Loucy (cell line): Measurements from ENCODE around the gene RNF44.

Experiments
- EZH2phosphoT487 ChIP-seq: fragments of 200-600 bp; IDR thresholded peaks from 2 replicates; pipeline ENCODE4 v1.6.1; 2018; ENCODE audit warnings: antibody characterized with exemption, mild to moderate bottlenecking, moderate library complexity, borderline replicate concordance
- TF ChIP-seq, protein P1 (sequence below): fragments of 200-600 bp; sonication (generic); conservative IDR thresholded peaks from 2 replicates; pipeline ENCODE4 v1.5.1; 2014; ENCODE audit warnings: mild to moderate bottlenecking, antibody characterized with exemption, low read length

DNA sequence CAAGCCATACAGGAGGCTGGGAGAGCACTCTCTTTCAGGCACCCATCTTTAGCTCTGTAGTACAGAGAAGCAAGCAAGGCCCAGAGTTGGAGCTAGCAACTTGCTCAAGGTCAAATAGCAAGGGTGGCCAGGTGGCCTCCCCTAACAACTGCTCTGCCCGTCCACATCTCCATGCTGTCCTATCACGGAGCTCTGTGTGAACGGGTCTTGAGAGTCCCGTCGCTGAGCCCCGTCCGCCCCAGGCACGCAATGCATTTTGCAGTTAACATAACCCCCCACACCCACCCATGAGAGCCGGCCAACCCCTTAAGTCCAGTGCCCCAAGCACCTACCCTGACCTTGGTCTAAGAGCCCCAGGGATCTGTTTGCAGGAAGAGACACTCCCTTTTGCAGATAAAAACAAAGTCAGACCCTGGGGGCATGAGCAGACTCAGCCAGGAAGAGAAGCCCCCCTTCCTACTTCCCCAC is 1.5 kb downstream of the RNF44 start:
- TF ChIP-seq, protein P1, sequence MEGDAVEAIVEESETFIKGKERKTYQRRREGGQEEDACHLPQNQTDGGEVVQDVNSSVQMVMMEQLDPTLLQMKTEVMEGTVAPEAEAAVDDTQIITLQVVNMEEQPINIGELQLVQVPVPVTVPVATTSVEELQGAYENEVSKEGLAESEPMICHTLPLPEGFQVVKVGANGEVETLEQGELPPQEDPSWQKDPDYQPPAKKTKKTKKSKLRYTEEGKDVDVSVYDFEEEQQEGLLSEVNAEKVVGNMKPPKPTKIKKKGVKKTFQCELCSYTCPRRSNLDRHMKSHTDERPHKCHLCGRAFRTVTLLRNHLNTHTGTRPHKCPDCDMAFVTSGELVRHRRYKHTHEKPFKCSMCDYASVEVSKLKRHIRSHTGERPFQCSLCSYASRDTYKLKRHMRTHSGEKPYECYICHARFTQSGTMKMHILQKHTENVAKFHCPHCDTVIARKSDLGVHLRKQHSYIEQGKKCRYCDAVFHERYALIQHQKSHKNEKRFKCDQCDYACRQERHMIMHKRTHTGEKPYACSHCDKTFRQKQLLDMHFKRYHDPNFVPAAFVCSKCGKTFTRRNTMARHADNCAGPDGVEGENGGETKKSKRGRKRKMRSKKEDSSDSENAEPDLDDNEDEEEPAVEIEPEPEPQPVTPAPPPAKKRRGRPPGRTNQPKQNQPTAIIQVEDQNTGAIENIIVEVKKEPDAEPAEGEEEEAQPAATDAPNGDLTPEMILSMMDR, result no peak
- TF ChIP-seq EZH2phosphoT487, result no peak
